ENCODE measurements around the gene CACNA1E.

CACNA1E gene

GRCh38 chr1:181754103-181754502 is 270.8 kb downstream of the CACNA1E start:
- Histone ChIP-seq H3K9ac (ENCODE audit: low read depth, low read length) (no peak overlapping the region), H3K9me3 (ENCODE audit: insufficient read depth, low read depth, low read length) (no peaks in the 10 kb centered on the region), H3K36me3 (ENCODE audit: insufficient read depth, low read depth, low read length) (no peaks in the 10 kb centered on the region), H3K4me1 (ENCODE audit: insufficient read depth, low read length) (no peaks in the 10 kb centered on the region), H3K27me3 (ENCODE audit: insufficient read depth, low read length) (no peaks in the 10 kb centered on the region), H3K27ac (ENCODE audit: low read length) (no peak overlapping the region), H3K4me3 (ENCODE audit: low read length) (no peak overlapping the region)

GRCh38 chr1:181759481-181759880 is 276.2 kb downstream of the CACNA1E start:
- no peaks in the 10 kb centered on the region for H3K4me1 ChIP-seq (ENCODE audit: insufficient read depth, low read length)
- H3K4me3 ChIP-seq (ENCODE audit: low read length), result no peak overlapping the region
- no peaks in the 10 kb centered on the region for H3K9me3 ChIP-seq (ENCODE audit: insufficient read depth, low read depth, low read length)
- H3K36me3 ChIP-seq (ENCODE audit: insufficient read depth, low read depth, low read length), result no peaks in the 10 kb centered on the region
- H3K27me3 ChIP-seq (ENCODE audit: insufficient read depth, low read length), result no peaks in the 10 kb centered on the region
- H3K9ac ChIP-seq (ENCODE audit: low read depth, low read length), result no peak overlapping the region
- H3K27ac ChIP-seq (ENCODE audit: low read length), result no peak overlapping the region

DNA sequence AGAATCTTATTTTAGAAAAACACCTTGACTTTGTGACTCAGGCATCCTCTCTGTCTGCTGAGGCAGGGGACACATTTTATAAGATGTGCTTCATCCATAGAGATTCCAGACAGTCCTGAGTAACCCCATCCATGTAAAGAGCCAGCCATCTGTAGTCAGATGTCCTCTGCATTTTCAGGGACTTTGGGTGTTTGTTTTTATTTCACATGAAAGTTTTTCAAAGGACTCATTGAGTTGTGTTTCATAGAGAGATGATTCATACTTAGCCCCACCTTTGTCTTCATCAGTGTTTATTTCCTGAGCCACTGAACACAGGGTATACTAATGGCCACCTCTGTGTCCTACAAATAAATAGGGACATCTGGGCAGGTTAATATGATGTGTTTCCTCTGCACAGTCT is 280.4 kb downstream of the CACNA1E start:
- no peaks in the 10 kb centered on the region for H3K36me3 ChIP-seq (ENCODE audit: insufficient read depth, low read depth, low read length)
- no peaks in the 10 kb centered on the region for H3K4me1 ChIP-seq (ENCODE audit: insufficient read depth, low read length)
- no peak overlapping the region for H3K4me3 ChIP-seq (ENCODE audit: low read length)
- H3K9ac ChIP-seq (ENCODE audit: low read depth, low read length), result no peak overlapping the region
- no peaks in the 10 kb centered on the region for H3K9me3 ChIP-seq (ENCODE audit: insufficient read depth, low read depth, low read length)
- H3K27me3 ChIP-seq (ENCODE audit: insufficient read depth, low read length), result no peaks in the 10 kb centered on the region
- H3K27ac ChIP-seq (ENCODE audit: low read length), result no peak overlapping the region

GRCh38 chr1:181765451-181766026 is 282.2 kb downstream of the CACNA1E start:
- Histone ChIP-seq H3K36me3 (ENCODE audit: insufficient read depth, low read depth, low read length) (no peaks in the 10 kb centered on the region), H3K27ac (ENCODE audit: low read length) (no peak overlapping the region), H3K4me3 (ENCODE audit: low read length) (no peak overlapping the region), H3K4me1 (ENCODE audit: insufficient read depth, low read length) (no peaks in the 10 kb centered on the region), H3K9ac (ENCODE audit: low read depth, low read length) (no peak overlapping the region), H3K9me3 (ENCODE audit: insufficient read depth, low read depth, low read length) (no peaks in the 10 kb centered on the region), H3K27me3 (ENCODE audit: insufficient read depth, low read length) (no peaks in the 10 kb centered on the region)

GRCh38 chr1:181767001-181767708 is 283.8 kb downstream of the CACNA1E start:
- Histone ChIP-seq H3K27me3 (ENCODE audit: insufficient read depth, low read length) (no peaks in the 10 kb centered on the region), H3K9ac (ENCODE audit: low read depth, low read length) (no peak overlapping the region), H3K4me1 (ENCODE audit: insufficient read depth, low read length) (no peaks in the 10 kb centered on the region), H3K4me3 (ENCODE audit: low read length) (no peak overlapping the region), H3K27ac (ENCODE audit: low read length) (no peak overlapping the region), H3K9me3 (ENCODE audit: insufficient read depth, low read depth, low read length) (no peaks in the 10 kb centered on the region), H3K36me3 (ENCODE audit: insufficient read depth, low read depth, low read length) (no peaks in the 10 kb centered on the region)

GRCh38 chr1:181768211-181768929 is 285.1 kb downstream of the CACNA1E start:
- no peaks in the 10 kb centered on the region for H3K4me1 ChIP-seq (ENCODE audit: insufficient read depth, low read length)
- no peak overlapping the region for H3K9ac ChIP-seq (ENCODE audit: low read depth, low read length)
- no peak overlapping the region for H3K4me3 ChIP-seq (ENCODE audit: low read length)
- H3K27me3 ChIP-seq (ENCODE audit: insufficient read depth, low read length), result no peaks in the 10 kb centered on the region
- H3K9me3 ChIP-seq (ENCODE audit: insufficient read depth, low read depth, low read length), result no peaks in the 10 kb centered on the region
- no peak overlapping the region for H3K27ac ChIP-seq (ENCODE audit: low read length)
- H3K36me3 ChIP-seq (ENCODE audit: insufficient read depth, low read depth, low read length), result no peaks in the 10 kb centered on the region

GRCh38 chr1:181768930-181769280 is 285.6 kb downstream of the CACNA1E start:
- Histone ChIP-seq H3K9ac (ENCODE audit: low read depth, low read length) (no peak overlapping the region), H3K9me3 (ENCODE audit: insufficient read depth, low read depth, low read length) (no peaks in the 10 kb centered on the region), H3K27me3 (ENCODE audit: insufficient read depth, low read length) (no peaks in the 10 kb centered on the region), H3K27ac (ENCODE audit: low read length) (no peak overlapping the region), H3K4me1 (ENCODE audit: insufficient read depth, low read length) (no peaks in the 10 kb centered on the region), H3K4me3 (ENCODE audit: low read length) (no peak overlapping the region), H3K36me3 (ENCODE audit: insufficient read depth, low read depth, low read length) (no peaks in the 10 kb centered on the region)

- H3K4me3 ChIP-seq (ENCODE audit: low read length), result no peak overlapping the region
- no peak overlapping the region for H3K9ac ChIP-seq (ENCODE audit: low read depth, low read length)
- no peaks in the 10 kb centered on the region for H3K27me3 ChIP-seq (ENCODE audit: insufficient read depth, low read length)
- no peaks in the 10 kb centered on the region for H3K4me1 ChIP-seq (ENCODE audit: insufficient read depth, low read length)
- H3K27ac ChIP-seq (ENCODE audit: low read length), result no peak overlapping the region
- H3K36me3 ChIP-seq (ENCODE audit: insufficient read depth, low read depth, low read length), result no peaks in the 10 kb centered on the region
- H3K9me3 ChIP-seq (ENCODE audit: insufficient read depth, low read depth, low read length), result no peaks in the 10 kb centered on the region
Observed at GRCh38 chr1:181769846-181770245, 286.5 kb downstream of the CACNA1E start.

DNA sequence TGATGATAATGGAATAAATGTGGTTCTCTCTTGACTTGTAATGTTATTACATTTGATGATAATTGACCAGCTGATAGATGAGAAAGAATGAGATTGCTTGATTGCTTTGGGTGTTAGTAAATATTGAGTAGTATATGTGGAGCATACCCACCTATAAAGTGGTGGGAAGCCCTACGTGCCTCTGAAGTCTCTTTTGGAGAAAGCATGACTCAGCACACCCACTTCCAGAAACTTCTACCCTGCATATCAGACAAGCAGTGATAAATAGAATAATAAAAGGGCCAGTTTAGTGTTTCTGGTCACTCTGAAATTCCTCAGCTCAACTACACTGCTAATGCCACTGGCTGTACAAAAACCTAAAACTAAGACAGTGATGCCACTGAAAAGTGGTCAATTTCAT is 289.4 kb downstream of the CACNA1E start:
- H3K4me3 ChIP-seq (ENCODE audit: low read length), result no peak overlapping the region
- H3K9ac ChIP-seq (ENCODE audit: low read depth, low read length), result no peak overlapping the region
- no peaks in the 10 kb centered on the region for H3K4me1 ChIP-seq (ENCODE audit: insufficient read depth, low read length)
- H3K27me3 ChIP-seq (ENCODE audit: insufficient read depth, low read length), result no peaks in the 10 kb centered on the region
- H3K36me3 ChIP-seq (ENCODE audit: insufficient read depth, low read depth, low read length), result no peaks in the 10 kb centered on the region
- no peak overlapping the region for H3K27ac ChIP-seq (ENCODE audit: low read length)
- no peaks in the 10 kb centered on the region for H3K9me3 ChIP-seq (ENCODE audit: insufficient read depth, low read depth, low read length)

DNA sequence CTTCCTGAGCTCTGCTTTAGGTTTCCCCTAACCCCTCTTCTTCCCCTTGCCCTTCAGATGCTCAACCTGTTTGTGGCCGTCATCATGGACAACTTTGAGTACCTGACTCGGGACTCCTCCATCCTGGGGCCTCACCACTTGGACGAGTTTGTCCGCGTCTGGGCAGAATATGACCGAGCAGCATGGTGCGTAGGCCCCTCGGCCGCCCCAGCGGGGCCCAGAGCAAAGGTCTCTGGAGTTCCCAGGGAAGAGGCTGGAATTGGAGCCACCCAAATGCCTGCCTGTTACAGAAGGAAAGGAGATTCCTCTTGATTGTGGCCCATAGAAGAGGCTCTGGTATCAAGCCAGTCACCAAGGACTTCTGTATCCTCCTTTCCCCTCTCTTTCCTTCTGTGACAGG is 292.7 kb downstream of the CACNA1E start:
- Histone ChIP-seq H3K9ac (ENCODE audit: low read depth, low read length) (no peak overlapping the region), H3K27me3 (ENCODE audit: insufficient read depth, low read length) (no peaks in the 10 kb centered on the region), H3K36me3 (ENCODE audit: insufficient read depth, low read depth, low read length) (no peaks in the 10 kb centered on the region), H3K9me3 (ENCODE audit: insufficient read depth, low read depth, low read length) (no peaks in the 10 kb centered on the region), H3K4me3 (ENCODE audit: low read length) (no peak overlapping the region), H3K27ac (ENCODE audit: low read length) (no peak overlapping the region), H3K4me1 (ENCODE audit: insufficient read depth, low read length) (no peaks in the 10 kb centered on the region)

GRCh38 chr1:181777286-181777685 is 294.0 kb downstream of the CACNA1E start:
- Histone ChIP-seq H3K27me3 (ENCODE audit: insufficient read depth, low read length) (no peaks in the 10 kb centered on the region), H3K27ac (ENCODE audit: low read length) (no peak overlapping the region), H3K9me3 (ENCODE audit: insufficient read depth, low read depth, low read length) (no peaks in the 10 kb centered on the region), H3K9ac (ENCODE audit: low read depth, low read length) (no peak overlapping the region), H3K4me3 (ENCODE audit: low read length) (no peak overlapping the region), H3K36me3 (ENCODE audit: insufficient read depth, low read depth, low read length) (no peaks in the 10 kb centered on the region), H3K4me1 (ENCODE audit: insufficient read depth, low read length) (no peaks in the 10 kb centered on the region)

- Histone ChIP-seq H3K9ac (ENCODE audit: low read depth, low read length) (no peak overlapping the region), H3K27me3 (ENCODE audit: insufficient read depth, low read length) (no peaks in the 10 kb centered on the region), H3K4me1 (ENCODE audit: insufficient read depth, low read length) (peaks cover under 1% of the 10 kb centered on the region; the same call in 1 of the 2 replicates), H3K4me3 (ENCODE audit: low read length) (no peak overlapping the region), H3K36me3 (ENCODE audit: insufficient read depth, low read depth, low read length) (no peaks in the 10 kb centered on the region), H3K27ac (ENCODE audit: low read length) (no peak overlapping the region), H3K9me3 (ENCODE audit: insufficient read depth, low read depth, low read length) (no peaks in the 10 kb centered on the region)
Observed at GRCh38 chr1:181777812-181778211, 294.5 kb downstream of the CACNA1E start.
